HepG2 (cell line): ENCODE results near the gene MSI2. TPM values are rescaled to one million over a fixed set of nuclear protein-coding genes. Genes with fewer than 3 reads are reported as not detected.
A peak's percentile ranks its signal among the peaks of the same experiment; 100 is the strongest.

Experiments used
- ATAC-seq: fragments of 200-7000 bp; cut with Tn5 transposase; 3 replicates; pipeline ENCODE4 v1.9.1; 2020; ENCODE audit warnings: mild to moderate bottlenecking, moderate library complexity
- BruUV-seq: library from RNA; stranded (reverse); fragments of 400-500 nt; replicated peaks from 2 replicates; lab custom pipeline; 2021; lab: Mats Ljungman, UMichigan
- CTCF ChIA-PET: fragments of 300-600 bp; formaldehyde crosslinking; extraction: SDS; loops from one replicate; lab custom pipeline; 2021; ENCODE audit warnings: low total read pairs, inconsistent platforms, low intra/inter-chr PET ratio; lab: Yijun Ruan, JAX
- POLR2A ChIA-PET: fragments of 350-600 bp; sonication (Branson Sonifier 250); formaldehyde crosslinking; loops from one replicate; lab custom pipeline; 2020; ENCODE audit warnings: antibody characterized with exemption, inconsistent platforms; lab: Yijun Ruan, JAX
- DNase-seq: peaks from one replicate; pipeline ENCODE4 v3.0.0-alpha.2; 2015; ENCODE audit warnings: low spot score
- FAIRE-seq: peaks from 3 replicates; lab custom pipeline; 2011; peaks lifted over from hg19 to GRCh38; lab: Jason Lieb, UNC
- H2AFZ ChIP-seq: one replicate; pipeline ENCODE4 v1.6.1; 2011; ENCODE audit warnings: low read length, inconsistent platforms
- H3K27ac ChIP-seq: fragments of 300-600 bp; 3 replicates; pipeline ENCODE4 v1.8.0; 2011; ENCODE audit warnings: mixed run types, mild to moderate bottlenecking, mixed read lengths, low read length, inconsistent platforms; ENCODE audit not compliant: insufficient read depth; ENCODE audit errors: extremely low read length
- H3K27me3 ChIP-seq, 2 experiments: fragments of 200-600 bp in 1 of 2; 2 replicates in 1 of 2; 3 replicates in 1 of 2; pipeline versions ENCODE4 v1.6.0 to v1.8.0; 2011; ENCODE audit warnings: low read length in 2 of 2, mild to moderate bottlenecking in 2 of 2, moderate library complexity in 2 of 2, inconsistent platforms in 1 of 2; ENCODE audit not compliant: insufficient read depth in 2 of 2, control insufficient read depth in 1 of 2
- H3K36me3 ChIP-seq, 2 experiments: fragments of 200-600 bp in 1 of 2; replicated peaks in 1 of 2; 2 replicates in 1 of 2; 3 replicates in 1 of 2; pipeline versions ENCODE4 v1.5.1 to v1.8.0; 2011; ENCODE audit warnings: low read length in 2 of 2, inconsistent platforms in 1 of 2; ENCODE audit not compliant: insufficient read depth in 2 of 2, control insufficient read depth in 1 of 2
- H3K4me1 ChIP-seq: 2 replicates; pipeline ENCODE4 v1.5.1; 2012; ENCODE audit warnings: low read length, inconsistent platforms; ENCODE audit not compliant: insufficient read depth
- H3K4me2 ChIP-seq: 2 replicates; pipeline ENCODE4 v1.6.0; 2011; ENCODE audit warnings: low read depth, low read length, inconsistent platforms
- H3K4me3 ChIP-seq, 3 experiments: fragments of 200-600 bp in 1 of 3; sonication (generic), shearing (Covaris generic) in 1 of 3; replicated peaks in 1 of 3; 2 replicates each; pipeline ENCODE4 v1.5.1; 2011 to 2016; ENCODE audit warnings: low read length in 3 of 3, inconsistent platforms in 2 of 3, low read depth in 2 of 3, mild to moderate bottlenecking in 2 of 3, control low read depth in 1 of 3, mixed read lengths in 1 of 3; ENCODE audit not compliant: insufficient read depth in 1 of 3
- H3K79me2 ChIP-seq: one replicate; pipeline ENCODE4 v1.6.1; 2011; ENCODE audit warnings: low read length, inconsistent platforms; ENCODE audit not compliant: insufficient read depth
- H3K9ac ChIP-seq: 2 replicates; pipeline ENCODE4 v1.6.0; 2011; ENCODE audit warnings: mild to moderate bottlenecking, low read depth, low read length, inconsistent platforms; ENCODE audit not compliant: insufficient read depth
- H3K9me3 ChIP-seq: 2 replicates; pipeline ENCODE4 v1.5.1; 2012; ENCODE audit warnings: mild to moderate bottlenecking, low read length
- H4K20me1 ChIP-seq: 2 replicates; pipeline ENCODE4 v1.6.0; 2011; ENCODE audit warnings: inconsistent platforms, mild to moderate bottlenecking, low read length, moderate library complexity; ENCODE audit not compliant: insufficient read depth
- KDM1A ChIP-seq: IDR thresholded peaks from 2 replicates; pipeline ENCODE4 v1.6.1; 2016; ENCODE audit warnings: missing compliant biosample characterization
- POLR2AphosphoS2 ChIP-seq: IDR thresholded peaks from 2 replicates; pipeline ENCODE4 v1.6.1; 2011; ENCODE audit warnings: low read depth, low read length, improper control_type of control experiment
- ZBTB40 ChIP-seq, 2 experiments: fragments of 450-650 bp in 1 of 2; sonication (generic) in 1 of 2; formaldehyde crosslinking in 1 of 2; IDR thresholded peaks; 2 replicates each; pipeline versions ENCODE4 v1.6.1 to v1.8.0; 2016 to 2022; ENCODE audit warnings: antibody characterized with exemption in 1 of 2, mild to moderate bottlenecking in 1 of 2, missing genetic modification reagents in 1 of 2
- ZMYM3 ChIP-seq: sonication (generic); formaldehyde crosslinking; IDR thresholded peaks from 2 replicates; pipeline ENCODE4 v1.5.1; 2020; ENCODE audit warnings: mild to moderate bottlenecking, missing genetic modification reagents
- ZNF570 ChIP-seq: sonication (generic); formaldehyde crosslinking; IDR thresholded peaks from 2 replicates; pipeline ENCODE4 v1.4.0; 2020; ENCODE audit warnings: mild to moderate bottlenecking, missing genetic modification reagents, borderline replicate concordance
- ZNF629 ChIP-seq: sonication (generic); formaldehyde crosslinking; conservative IDR thresholded peaks from 2 replicates; pipeline ENCODE4 v1.5.0; 2020; ENCODE audit warnings: missing genetic modification reagents
- ZNF768 ChIP-seq: sonication (generic); formaldehyde crosslinking; IDR thresholded peaks from 2 replicates; pipeline ENCODE4 v1.4.0; 2020; ENCODE audit warnings: missing genetic modification reagents
- WGBS: methylation state at CpG from one replicate; pipeline ENCODE4 v1.1.6; 2017; ENCODE audit warnings: low lambda C conversion rate; 5-methylcytosine and 5-hydroxymethylcytosine counted together
- in situ Hi-C: cut with HindIII; loops from 2 replicates; pipeline ENCODE4 v1.10.0; 2017; ENCODE audit warnings: low pct_unique_long_range_greater_than_20kb; ENCODE audit not compliant: extremely low pct_ligation_motif_present
- intact Hi-C: fragments of 100-400 bp; cut with micrococcal nuclease; formaldehyde crosslinking; loops from one replicate; pipeline ENCODE4 v1.10.0; 2022; ENCODE audit not compliant: unreplicated experiment
- polyA plus RNA-seq, 8 experiments: library from polyadenylated mRNA; depleted of rRNA in 3 of 8; stranded (reverse) in 7 of 8; unstranded in 1 of 8; fragments of >200 nt; fragmentation: Illumina TruSeq in 4 of 8; extraction: Trizol in 4 of 8; gene quantifications; 2 replicates each; pipeline versions ENCODE4 v1.2.1 to v1.2.3, GENCODE V29; 2011 to 2016; ENCODE audit warnings: low read depth in 4 of 8, missing spikeins in 1 of 8, mixed read lengths in 1 of 8; ENCODE audit not compliant: insufficient read depth in 1 of 8
- total RNA-seq, 5 experiments: library from RNA; depleted of rRNA; stranded (reverse); fragments of >200 nt; fragmentation: Illumina TruSeq; extraction: Trizol; gene quantifications; 2 replicates each; pipeline ENCODE4 v1.2.3, GENCODE V29; 2016; ENCODE audit warnings: low read depth in 1 of 5
- TF ChIP-seq, protein P1 (sequence below): sonication (generic); formaldehyde crosslinking; IDR thresholded peaks from 2 replicates; pipeline ENCODE4 v1.5.1; 2020; ENCODE audit warnings: mild to moderate bottlenecking, missing genetic modification reagents, borderline replicate concordance

The MSI2 gene
- total and polyA plus RNA-seq, 2 of the 13 experiments (the other 11 are each of a cell fraction or from before 2014, with no cell fraction given) = 77.5 to 78.4 TPM

DNA sequence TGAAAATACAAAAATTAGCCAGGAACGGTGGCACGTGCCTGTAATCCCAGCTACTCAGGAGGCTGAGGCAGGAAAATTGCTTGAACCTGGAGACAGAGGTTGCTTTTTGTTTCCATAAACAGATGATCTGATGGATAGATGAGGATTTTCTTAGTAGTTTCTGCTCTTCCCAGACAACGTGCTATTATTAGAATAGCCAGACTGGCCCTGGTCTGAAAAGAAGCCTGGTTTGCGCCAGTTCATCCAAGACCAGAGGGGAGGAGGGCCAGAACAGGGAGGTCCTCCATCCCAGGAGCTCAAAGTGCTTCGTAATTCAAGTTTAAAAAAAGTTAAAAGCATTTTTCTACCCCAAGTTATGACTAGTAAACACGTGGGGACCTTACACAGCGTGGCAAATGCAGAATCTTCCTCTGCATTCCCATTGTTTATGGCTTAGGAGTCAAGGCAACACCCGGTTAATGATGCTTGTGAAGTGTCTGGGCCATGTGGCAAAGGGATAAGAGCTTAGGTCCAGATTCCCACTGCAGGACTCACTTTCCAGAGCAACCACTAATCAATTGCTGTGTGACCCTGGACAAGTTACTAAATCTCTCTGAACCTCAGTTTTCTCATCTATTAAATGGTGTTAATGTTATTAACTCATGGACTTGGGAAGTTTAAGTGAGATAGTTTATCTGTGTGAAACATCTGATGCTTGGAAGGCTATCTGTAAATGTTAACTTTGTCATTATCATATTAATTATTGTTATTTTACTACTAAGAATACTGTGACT lies 283.4 kb downstream of the MSI2 start:
- DNase-seq (no peak), ATAC-seq (no peak), FAIRE-seq (no peak)
- CTCF ChIA-PET = no interaction called here
- BruUV-seq = no TSS peak
- POLR2A ChIA-PET = interaction anchor here (2.9 kb wide), 1 partner anchor 21 kb away, joined by 23 read pairs; no protein-coding TSS in a partner anchor
- no peaks in the 10 kb centered on the region for H4K20me1 ChIP-seq
- H3K9me3 ChIP-seq = no peaks in the 10 kb centered on the region
- H3K27ac ChIP-seq = no peak overlapping the region
- no peak overlapping the region for H3K9ac ChIP-seq
- H3K36me3 ChIP-seq = peaks cover 0 to 3% of the 10 kb centered on the region in 2 experiments; a peak in 2 of 5 replicates
- in situ Hi-C loops (no loop called here), intact Hi-C loops (no loop called here)
- H3K79me2 ChIP-seq = peaks cover 5% of the 10 kb centered on the region
- no peak overlapping the region for H2AFZ ChIP-seq
- no peak for TF ChIP-seq KDM1A
- TF ChIP-seq ZNF570 = no peak
- TF ChIP-seq, protein P1, sequence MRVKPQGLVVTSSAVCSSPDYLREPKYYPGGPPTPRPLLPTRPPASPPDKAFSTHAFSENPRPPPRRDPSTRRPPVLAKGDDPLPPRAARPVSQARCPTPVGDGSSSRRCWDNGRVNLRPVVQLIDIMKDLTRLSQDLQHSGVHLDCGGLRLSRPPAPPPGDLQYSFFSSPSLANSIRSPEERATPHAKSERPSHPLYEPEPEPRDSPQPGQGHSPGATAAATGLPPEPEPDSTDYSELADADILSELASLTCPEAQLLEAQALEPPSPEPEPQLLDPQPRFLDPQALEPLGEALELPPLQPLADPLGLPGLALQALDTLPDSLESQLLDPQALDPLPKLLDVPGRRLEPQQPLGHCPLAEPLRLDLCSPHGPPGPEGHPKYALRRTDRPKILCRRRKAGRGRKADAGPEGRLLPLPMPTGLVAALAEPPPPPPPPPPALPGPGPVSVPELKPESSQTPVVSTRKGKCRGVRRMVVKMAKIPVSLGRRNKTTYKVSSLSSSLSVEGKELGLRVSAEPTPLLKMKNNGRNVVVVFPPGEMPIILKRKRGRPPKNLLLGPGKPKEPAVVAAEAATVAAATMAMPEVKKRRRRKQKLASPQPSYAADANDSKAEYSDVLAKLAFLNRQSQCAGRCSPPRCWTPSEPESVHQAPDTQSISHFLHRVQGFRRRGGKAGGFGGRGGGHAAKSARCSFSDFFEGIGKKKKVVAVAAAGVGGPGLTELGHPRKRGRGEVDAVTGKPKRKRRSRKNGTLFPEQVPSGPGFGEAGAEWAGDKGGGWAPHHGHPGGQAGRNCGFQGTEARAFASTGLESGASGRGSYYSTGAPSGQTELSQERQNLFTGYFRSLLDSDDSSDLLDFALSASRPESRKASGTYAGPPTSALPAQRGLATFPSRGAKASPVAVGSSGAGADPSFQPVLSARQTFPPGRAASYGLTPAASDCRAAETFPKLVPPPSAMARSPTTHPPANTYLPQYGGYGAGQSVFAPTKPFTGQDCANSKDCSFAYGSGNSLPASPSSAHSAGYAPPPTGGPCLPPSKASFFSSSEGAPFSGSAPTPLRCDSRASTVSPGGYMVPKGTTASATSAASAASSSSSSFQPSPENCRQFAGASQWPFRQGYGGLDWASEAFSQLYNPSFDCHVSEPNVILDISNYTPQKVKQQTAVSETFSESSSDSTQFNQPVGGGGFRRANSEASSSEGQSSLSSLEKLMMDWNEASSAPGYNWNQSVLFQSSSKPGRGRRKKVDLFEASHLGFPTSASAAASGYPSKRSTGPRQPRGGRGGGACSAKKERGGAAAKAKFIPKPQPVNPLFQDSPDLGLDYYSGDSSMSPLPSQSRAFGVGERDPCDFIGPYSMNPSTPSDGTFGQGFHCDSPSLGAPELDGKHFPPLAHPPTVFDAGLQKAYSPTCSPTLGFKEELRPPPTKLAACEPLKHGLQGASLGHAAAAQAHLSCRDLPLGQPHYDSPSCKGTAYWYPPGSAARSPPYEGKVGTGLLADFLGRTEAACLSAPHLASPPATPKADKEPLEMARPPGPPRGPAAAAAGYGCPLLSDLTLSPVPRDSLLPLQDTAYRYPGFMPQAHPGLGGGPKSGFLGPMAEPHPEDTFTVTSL (CRISPR knock-in tag) = no peak
- TF ChIP-seq ZBTB40 (IDR thresholded peaks at IDR 0.05) = no peak
- TF ChIP-seq ZBTB40 (CRISPR knock-in tag; IDR thresholded peaks at IDR 0.05) = no peak
- TF ChIP-seq ZMYM3 = peak; percentile 49; the same call in 1 of the 2 replicates
- TF ChIP-seq ZNF768 = peak; percentile 78; the same call in 1 of the 2 replicates
- TF ChIP-seq ZNF629 (CRISPR knock-in tag) = peak; percentile 70
- TF ChIP-seq POLR2AphosphoS2 = no peak
- 96% methylated on average over 8 of the region's 8 CpGs for WGBS
- H3K27me3 ChIP-seq = no peaks in the 10 kb centered on the region
- no peak overlapping the region for H3K4me2 ChIP-seq
- H3K4me1 ChIP-seq = peaks cover 85% of the 10 kb centered on the region
- H3K4me3 ChIP-seq = no peak overlapping the region
